ENCODE measurements around the gene ZNRF1. TPM values are rescaled to one million over a fixed set of nuclear protein-coding genes. Genes with fewer than 3 reads are reported as not detected.

ZNRF1 gene
- polyA plus RNA-seq, 1 donor: 53.4 TPM

- DNase-seq: no peak
These were observed 101.1 kb downstream of the ZNRF1 start for GRCh38 chr16:75099738-75100602.

GRCh38 chr16:75100603-75100990 lies 101.8 kb downstream of the ZNRF1 start:
- no peak for DNase-seq

DNA sequence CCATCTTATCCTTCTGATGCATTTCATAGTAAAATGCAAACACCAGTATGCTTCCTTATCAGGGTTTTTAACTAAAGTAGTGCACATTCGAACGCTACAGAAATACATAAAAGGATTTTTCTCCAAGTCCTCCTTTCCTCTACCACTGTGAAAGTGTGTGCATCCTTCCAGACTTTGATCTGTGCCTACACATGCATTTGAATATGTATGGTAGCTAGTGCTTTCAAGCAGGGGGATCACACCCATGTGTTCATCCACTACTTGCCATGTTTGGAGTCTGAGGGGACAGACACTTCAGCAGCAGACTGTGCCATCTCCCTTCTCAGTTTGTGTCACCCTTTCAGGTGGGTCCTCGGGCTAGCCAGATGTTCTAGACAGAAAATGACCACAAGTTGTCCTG lies 102.8 kb downstream of the ZNRF1 start:
- no peak for DNase-seq

GRCh38 chr16:75102595-75102994 lies 103.8 kb downstream of the ZNRF1 start:
- DNase-seq: no peak

DNA sequence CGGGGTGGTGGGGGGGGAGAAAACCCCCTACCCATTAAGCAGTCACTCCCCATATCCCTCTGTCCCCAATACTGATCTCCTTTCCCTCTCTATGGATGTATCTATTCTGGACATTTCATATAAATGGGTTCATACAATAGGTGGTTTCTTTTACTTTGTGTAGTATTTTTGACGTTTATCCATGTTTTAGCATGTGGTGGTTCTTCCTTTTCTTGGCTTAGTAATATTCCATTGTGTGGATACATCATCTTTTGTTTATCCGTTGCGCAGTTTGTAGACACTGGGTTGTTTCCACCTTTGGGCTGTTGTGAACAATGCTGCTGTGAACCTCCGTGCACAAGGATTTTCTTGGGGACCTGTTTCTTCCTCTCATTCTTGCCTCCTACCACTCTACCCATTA lies 105.2 kb downstream of the ZNRF1 start:
- no peak for DNase-seq

DNA sequence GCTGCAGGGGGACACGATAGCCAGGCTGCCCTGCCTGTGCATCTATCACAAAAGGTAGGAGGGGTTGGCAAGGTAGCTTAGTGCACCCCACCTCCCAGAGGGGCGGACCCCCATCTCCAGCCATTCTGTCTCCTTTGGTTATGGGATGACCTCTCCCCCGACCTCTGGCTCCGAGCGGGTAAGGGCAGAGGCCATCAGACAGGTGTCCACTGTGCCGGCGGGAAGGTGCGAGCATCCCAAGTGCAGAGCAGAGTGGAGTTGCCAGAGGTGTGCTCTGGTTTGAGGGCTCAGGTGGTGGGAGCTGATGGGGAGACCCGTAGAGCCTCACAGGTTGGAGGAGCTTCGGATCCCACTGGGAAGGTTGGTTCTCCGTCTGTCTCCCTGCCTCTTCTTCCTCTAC lies 106.0 kb downstream of the ZNRF1 start:
- DNase-seq: no peak

GRCh38 chr16:75105306-75106061 lies 106.7 kb downstream of the ZNRF1 start:
- DNase-seq: no peak

- DNase-seq: no peak
These were observed 107.8 kb downstream of the ZNRF1 start for GRCh38 chr16:75106351-75107274.

DNA sequence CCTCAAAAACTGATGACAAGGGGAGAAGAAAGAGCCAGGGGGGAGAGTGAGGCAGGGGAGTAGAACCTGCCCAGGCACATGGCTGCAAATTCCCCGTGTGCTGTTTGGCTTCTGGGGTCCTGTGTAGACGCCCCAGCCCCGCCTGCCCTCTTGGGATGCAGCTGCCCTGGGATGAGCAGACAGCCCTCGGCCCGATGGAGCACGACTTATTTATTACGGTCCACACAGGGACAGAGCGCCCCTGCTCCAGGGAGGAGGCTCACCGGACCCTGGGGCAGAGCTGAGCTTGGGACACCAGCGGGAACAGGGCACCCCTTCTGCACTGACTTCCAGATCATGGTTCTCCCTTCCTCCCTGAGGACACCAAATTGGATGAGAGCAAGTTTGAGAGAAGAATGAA lies 108.7 kb downstream of the ZNRF1 start:
- no peak for DNase-seq

DNA sequence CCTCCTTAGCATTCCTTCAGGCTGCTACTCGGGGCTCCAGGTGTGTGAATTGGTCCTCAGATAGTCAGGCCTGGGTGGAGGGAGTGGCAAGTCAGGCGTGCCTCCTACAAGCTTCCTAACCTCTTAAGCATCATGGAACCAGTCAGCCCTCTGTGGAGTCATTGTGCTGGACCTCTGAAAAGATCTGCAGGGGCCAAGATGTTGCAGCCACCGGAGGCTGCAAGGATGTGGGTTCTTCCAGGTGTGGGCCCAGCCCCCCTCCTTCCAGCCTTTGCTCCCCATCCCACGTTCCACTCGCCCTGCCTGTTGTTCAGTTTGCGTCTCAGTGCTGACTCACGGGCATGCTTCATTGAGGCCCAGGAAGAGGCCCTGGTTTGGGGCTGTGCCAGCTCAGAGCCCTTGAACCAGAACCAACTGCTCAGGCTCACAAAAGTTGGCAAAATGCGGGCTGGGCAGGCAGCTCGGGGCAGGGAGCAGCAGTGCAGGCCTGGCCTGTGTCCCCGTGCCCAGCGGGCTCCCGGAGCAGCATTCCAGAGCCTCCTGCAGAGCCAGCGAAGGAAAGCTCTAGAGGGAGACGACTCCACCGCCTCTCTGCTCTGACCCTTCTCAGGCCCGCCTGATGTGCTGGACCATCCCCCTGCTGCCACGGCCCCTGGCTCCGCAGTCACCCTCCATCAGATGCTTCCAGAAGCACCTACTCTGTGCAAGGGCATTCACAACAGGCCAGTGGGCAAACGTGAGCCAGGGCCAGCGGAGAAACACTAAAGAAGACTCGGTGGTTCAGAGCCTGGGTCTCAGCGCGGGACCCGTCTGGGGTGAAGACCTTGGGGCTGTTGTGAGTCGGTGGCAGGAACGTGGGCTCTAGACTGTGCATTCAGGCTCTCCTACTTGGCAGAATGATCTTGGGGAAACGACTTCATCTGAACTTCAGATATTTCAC lies 110.2 kb downstream of the ZNRF1 start:
- DNase-seq: peak; percentile 42

DNA sequence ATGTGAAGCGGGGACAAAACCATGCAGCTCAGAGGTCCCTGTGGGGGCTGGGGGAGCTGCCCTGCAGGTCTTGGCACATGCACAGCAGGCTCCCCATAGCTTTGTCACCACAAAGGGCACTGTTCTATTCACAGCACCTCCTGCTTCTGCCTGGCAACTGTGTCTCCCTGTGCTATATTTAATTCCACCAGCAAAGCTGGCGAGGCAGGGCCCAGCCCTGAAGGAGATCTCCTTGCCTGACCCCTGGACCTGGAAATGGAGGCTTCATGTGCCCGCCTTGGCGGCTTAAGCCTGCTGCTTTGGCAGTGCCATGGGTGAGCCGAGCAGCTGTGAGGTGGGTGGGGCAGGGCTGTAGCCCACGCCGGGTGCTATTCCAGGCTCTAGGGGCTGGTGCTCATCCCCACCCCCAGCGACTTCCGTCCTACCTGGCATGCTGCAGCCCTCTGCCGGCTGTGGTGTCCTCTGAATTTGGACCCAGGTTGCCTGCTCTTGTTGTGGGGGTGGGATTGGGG lies 111.0 kb downstream of the ZNRF1 start:
- DNase-seq: peak; percentile 34

- peak; percentile 92 for DNase-seq
These were observed 112.1 kb downstream of the ZNRF1 start for GRCh38 chr16:75110637-75111513.

- DNase-seq: no peak
These were observed 112.7 kb downstream of the ZNRF1 start for GRCh38 chr16:75111514-75111940.

DNA sequence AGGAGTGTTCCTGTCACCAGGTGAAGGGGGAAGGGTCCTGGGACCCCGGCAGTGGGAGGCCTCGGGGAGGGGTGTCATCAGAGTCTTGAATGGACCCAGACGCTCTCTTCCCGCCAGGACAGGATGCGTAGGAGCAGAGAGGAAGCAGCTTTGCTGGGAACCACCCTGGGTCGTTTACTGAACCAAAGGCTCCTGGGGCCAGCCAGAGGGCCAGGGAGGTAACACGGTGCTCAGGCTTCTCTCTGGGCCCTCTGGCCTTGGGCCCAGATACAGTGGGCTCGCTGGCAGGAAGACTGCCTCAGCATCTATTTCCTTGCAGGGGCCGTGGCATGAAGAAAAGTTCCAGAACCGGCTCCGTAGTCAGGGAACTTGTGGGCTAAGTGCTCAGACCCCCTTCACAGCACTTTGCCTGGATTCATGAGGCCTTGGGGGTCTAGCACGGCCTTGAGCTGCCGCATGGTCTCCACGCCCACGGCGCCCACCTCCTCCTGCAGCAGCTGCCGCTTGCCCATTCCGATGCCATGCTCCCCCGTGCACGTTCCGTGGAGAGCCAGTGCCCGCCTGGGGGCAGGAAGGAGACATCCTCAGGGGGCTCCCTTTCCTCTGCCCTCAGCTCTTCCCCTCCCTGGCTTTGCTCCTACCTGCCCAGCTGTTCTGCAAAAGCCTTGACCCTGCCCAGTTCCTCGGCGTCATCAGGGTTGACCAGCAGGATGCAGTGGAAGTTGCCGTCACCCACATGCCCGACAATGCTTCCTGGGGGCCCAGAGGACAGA lies 113.3 kb downstream of the ZNRF1 start:
- no peak for DNase-seq

DNA sequence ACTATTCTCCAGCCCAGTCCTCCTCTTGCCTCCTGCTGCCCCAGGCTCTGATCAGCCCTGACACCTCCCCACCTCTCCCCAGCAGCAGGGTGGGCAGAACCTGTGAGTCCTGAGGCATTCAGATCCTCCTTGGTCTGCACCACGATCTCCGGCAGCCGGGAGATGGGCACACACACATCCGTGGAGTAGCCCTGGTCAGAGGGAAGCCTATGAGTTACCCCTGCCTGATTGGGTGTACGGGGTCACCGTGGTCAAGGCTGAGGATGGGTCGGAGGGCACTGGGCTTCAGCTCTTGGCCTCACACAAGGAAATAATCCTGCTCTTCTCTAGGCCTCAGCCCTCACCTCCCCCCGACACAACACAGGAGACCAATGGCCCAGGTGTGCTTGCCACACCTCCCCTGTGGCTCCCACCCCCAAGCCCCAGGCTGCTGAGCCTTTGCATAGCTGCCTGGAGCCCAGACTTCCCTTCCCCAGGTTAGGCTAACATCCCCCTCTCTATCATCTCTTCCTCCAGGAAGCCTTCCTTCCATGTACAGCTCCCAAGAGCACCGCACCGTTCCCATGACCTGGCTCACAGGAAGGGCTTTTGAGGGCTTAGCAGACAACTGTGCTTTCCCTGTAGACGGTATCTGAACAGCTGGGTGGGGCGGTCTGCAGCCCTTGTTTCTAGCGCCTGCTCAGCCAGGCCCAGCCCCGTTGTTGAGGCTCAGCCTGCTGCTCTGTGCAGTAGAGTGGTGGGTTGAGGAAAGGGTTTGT lies 114.1 kb downstream of the ZNRF1 start:
- DNase-seq: no peak

DNA sequence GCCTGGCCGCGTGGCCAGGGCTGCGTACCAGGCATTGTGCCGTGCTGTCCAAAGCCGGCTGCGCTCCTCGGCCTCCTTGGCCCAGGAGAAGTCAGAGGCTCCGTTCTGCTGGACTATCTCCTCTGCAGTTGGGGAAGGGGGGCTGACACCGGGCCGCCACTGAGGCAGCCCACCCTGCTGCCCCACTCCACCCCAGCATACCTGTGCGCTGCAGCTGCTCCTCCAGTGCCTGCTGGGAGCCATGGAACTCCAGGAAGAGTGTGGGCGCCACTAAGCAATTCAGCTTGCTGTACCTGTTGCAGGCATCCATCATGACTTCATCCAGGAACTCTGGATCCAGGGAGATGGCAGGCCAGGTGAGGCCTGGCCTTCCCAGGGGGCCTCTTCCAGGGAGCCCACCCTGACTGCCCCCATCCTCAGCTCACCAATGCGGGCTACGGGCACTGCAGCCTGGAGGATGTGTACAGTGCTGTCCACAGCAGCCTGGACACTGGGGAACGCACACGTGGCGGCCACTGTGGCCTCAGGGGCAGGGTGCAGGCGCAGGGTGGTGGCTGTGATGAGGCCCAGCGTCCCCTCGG lies 114.8 kb downstream of the ZNRF1 start:
- no peak for DNase-seq

GRCh38 chr16:75114179-75114945 lies 115.5 kb downstream of the ZNRF1 start:
- DNase-seq: no peak
